SKM-1 (cell line): ENCODE measurements around the gene ACSS3.

Experiments used
- DNase-seq: peaks from one replicate; lab custom pipeline; 2025; ENCODE audit not compliant: unreplicated experiment; lab: John Stamatoyannopoulos, UW

The ACSS3 gene

GRCh38 chr12:81288651-81289050 is 210.8 kb downstream of the ACSS3 start:
- no peak for DNase-seq

GRCh38 chr12:81294325-81295190 is 216.7 kb downstream of the ACSS3 start:
- no peak for DNase-seq

- DNase-seq, result no peak
Measured at GRCh38 chr12:81295251-81295650, 217.4 kb downstream of the ACSS3 start.

GRCh38 chr12:81296556-81297305 is 218.9 kb downstream of the ACSS3 start:
- DNase-seq, result no peak

- no peak for DNase-seq
Measured at GRCh38 chr12:81297601-81298000, 219.7 kb downstream of the ACSS3 start.

- DNase-seq, result no peak
Measured at GRCh38 chr12:81300454-81300853, 222.6 kb downstream of the ACSS3 start.

GRCh38 chr12:81303935-81304334 is 226.1 kb downstream of the ACSS3 start:
- DNase-seq, result no peak
